ENCODE measurements around the gene AGBL4.

DNA sequence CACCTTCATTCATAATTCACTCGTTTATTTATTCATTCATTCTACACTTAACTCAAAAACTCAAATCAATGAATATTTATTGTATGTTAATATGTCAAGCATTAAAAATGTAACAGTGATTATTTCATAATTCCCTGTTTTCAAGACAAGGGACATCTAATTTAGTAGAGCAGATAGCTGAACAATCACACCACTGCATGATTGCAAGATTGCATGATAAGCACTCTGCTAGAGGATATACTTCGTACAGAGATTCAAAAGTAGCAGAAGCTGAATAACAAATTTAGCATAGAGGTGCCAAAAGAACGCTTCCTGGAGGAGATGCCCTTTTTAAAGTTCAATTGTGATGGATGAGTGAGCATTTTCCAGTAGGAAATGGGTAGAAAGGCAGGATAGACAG is 1056.4 kb downstream of the AGBL4 start:
- TF ChIP-seq, protein P1, sequence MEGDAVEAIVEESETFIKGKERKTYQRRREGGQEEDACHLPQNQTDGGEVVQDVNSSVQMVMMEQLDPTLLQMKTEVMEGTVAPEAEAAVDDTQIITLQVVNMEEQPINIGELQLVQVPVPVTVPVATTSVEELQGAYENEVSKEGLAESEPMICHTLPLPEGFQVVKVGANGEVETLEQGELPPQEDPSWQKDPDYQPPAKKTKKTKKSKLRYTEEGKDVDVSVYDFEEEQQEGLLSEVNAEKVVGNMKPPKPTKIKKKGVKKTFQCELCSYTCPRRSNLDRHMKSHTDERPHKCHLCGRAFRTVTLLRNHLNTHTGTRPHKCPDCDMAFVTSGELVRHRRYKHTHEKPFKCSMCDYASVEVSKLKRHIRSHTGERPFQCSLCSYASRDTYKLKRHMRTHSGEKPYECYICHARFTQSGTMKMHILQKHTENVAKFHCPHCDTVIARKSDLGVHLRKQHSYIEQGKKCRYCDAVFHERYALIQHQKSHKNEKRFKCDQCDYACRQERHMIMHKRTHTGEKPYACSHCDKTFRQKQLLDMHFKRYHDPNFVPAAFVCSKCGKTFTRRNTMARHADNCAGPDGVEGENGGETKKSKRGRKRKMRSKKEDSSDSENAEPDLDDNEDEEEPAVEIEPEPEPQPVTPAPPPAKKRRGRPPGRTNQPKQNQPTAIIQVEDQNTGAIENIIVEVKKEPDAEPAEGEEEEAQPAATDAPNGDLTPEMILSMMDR (conservative IDR thresholded peaks at IDR 0.05; ENCODE audit: low read depth, low read length), result no peak
- TF ChIP-seq EZH2phosphoT487 (IDR thresholded peaks at IDR 0.05; ENCODE audit: borderline replicate concordance, low read length) (no peak), EZH2 (IDR thresholded peaks at IDR 0.05; ENCODE audit: low read length, unreplicated experiment) (no peak)
